ENCODE results near the gene UGDH.

- TF ChIP-seq CTCF (IDR thresholded peaks at IDR 0.05; ENCODE audit: poor library complexity) = no peak
- TF ChIP-seq EZH2 (IDR thresholded peaks at IDR 0.05; ENCODE audit: borderline replicate concordance) = no peak
These were observed 824 bp upstream of the UGDH start for GRCh38 chr4:39528061-39528465.

Data from hepatocyte (in vitro differentiated cells).